GM12872 (cell line): ENCODE results near the gene OPTN.

Experiments
- CTCF ChIP-seq: IDR thresholded peaks from 3 replicates; pipeline ENCODE4 v1.5.1; 2011; ENCODE audit warnings: low read depth, mild to moderate bottlenecking, low read length, moderate library complexity; ENCODE audit not compliant: insufficient read depth

OPTN gene

GRCh38 chr10:13180788-13181187, 80.8 kb downstream of the OPTN start:
- no peak for TF ChIP-seq CTCF

- no peak for TF ChIP-seq CTCF
These were observed 82.5 kb downstream of the OPTN start for GRCh38 chr10:13182424-13182823.

GRCh38 chr10:13183625-13184024, 83.7 kb downstream of the OPTN start:
- TF ChIP-seq CTCF = no peak

- TF ChIP-seq CTCF = no peak
These were observed 84.3 kb downstream of the OPTN start for GRCh38 chr10:13184276-13184675.

- no peak for TF ChIP-seq CTCF
These were observed 85.0 kb downstream of the OPTN start for GRCh38 chr10:13184730-13185514.

GRCh38 chr10:13187135-13187534, 87.2 kb downstream of the OPTN start:
- TF ChIP-seq CTCF = no peak
